NCI-H69 (cell line): ENCODE measurements around the gene LTK.
A peak's percentile ranks its signal among the peaks of the same experiment; 100 is the strongest.
"Not testable (repeated sequence)": the region's sequence is repeated elsewhere in the genome, so short reads cannot be mapped to it uniquely, and the experiment has no call there.

Experiments
- DNase-seq: peaks from one replicate; lab custom pipeline; 2025; lab: John Stamatoyannopoulos, UW

Gene LTK

DNA sequence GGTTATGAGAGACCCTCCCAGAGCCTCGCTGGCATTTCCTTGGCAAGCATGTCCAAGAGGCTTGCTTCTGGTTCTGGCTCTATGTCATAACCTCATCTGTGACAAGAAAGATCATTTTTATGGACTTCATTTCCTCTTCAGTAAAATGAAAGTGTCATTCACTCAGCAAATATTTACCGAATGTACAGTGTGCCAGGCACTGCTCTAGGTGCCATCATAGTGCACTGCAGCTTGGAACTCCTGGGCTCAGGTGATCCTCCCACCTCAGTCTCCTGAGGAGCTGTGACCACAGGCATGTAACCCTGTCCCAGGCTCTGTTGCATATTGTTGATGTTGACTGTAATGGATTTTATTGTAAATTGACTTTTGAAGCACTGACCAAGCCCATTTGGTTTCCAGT is 38.7 kb downstream of the LTK start:
- DNase-seq: no peak

DNA sequence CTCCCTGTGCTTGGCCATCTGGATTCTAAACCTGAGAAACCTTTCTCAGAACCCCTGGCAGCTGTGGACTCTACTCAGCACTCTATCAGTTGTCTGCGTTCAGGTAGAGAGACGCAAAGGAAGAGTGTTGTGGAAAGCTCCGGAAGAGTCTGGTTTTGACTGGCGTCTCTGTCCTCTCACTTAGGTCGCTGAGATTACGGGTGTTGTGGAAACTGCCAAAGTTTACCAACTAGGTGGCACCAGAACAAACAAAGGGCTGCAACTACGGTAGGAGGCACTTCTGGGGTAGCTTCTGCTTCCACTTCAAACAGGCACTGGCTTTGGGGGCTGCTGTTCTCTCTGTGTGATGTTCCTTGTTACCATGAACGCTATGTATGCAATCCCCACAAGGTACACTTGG is 39.2 kb downstream of the LTK start:
- DNase-seq: no peak

DNA sequence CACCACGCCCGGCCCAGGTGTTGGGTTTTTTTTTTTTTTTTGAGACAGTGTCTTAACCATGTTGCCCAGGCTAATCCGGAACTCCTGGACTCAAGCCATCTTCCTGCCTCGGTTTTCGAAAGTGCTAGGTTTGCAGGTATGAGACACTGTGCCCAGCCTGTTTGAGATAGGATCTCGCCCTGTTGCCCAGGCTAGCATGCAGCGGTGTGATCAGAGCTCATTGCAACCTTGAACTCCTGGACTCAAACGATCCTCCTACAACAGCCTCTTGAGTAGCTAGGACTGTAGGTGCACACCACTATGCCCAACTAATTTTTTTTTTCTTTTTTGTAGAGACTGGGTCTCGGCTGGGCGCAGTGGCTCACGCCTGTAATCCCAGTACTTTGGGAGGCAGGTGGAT is 40.2 kb downstream of the LTK start:
- DNase-seq: no peak

DNA sequence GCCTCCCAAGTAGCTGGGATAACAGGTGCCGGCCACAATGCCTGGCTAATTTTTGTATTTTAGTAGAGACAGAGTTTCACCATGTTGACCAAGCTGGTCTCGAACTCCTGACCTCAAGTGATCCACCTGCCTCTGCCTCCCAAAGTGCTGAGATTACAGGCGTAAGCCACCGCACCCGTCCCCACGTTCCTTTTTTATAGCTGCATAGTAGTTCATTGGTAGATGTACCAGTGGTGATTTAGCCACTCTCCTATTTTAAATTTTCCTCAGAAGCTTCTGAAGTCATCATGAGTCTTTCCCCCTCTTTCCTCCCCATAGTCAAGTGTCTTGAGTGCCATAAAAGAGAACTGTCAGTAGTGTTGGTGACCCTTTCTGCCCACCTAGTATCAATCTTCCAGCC is 44.0 kb downstream of the LTK start:
- not testable (repeated sequence) for DNase-seq

DNA sequence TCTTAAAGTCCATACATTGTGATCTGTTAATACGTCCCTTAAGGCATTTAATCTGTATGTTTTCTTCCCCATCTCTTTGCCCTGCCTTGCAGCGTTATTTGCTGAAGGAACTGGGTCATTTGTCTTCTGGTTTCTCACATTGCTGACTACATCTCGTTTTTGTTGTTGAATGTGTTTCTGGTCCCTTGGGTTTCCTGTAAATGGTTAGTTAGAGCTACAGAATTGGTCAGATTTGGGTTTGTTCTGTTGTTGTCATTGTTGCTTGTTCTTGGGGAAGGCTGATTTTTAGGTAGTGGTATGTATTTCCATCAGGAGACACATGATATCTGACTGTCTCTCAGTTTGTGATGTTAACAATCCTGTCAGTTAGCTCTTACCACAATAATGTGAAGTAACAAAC is 46.9 kb downstream of the LTK start:
- DNase-seq: no peak

DNA sequence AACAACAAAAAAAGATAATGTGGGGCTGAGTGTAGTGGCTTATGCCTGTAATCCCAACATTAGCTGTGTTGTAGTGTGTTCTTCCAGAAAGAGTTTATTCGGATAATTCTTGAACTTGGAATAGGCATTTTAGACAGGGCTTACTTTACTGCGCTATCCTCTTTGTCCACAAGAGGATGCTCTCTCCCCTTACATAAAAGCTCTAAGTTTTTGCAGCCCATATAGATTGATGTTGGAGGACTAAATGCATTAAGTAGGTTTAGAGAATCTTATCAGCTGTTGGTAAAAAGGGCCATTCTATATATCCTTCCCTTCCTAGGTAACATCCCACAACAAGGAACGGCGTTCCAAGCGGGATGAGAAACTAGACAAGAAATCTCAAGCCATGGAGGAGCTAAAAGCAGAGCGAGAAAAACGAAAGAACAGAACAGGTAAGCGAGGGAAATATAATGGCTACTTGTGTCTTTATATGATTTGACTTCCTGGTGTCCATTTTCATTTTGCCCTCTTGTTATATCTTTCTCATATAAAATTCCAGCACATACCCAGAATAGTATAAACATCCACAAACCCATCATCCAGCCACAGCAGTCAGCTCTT is 47.7 kb downstream of the LTK start:
- DNase-seq: peak; percentile 67

DNA sequence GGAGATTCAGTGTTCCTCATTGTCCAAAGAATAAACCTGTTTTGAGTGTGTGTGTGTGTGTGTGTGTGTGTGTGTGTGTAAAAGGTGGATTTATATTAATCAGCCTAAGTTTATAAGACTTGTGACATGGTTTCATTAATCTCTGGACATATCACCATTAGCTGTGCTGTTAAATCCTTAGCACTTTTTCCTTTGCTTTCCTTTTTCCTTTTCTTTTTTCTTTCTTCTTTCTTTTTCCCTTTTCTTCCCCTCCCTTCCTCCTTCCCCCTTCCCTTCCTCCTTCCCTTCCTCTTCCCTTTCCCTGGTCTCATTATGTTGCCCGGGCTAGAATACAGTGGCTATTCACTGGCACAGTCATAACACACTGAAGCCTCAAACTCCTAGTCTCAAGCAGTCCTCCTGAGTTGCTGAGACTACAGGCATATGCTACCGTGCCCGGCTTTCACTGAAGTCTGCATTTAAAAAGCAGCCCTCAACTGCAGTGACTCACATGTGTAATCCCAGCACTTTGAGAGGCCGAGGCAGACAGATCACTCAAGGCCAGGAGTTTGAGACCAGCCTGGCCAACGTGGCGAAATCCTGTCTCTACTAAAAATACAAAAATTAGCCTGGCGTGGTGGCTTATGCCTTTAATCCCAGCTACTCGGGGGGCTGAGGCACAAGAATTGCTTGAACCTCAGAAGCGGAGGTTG is 48.6 kb downstream of the LTK start:
- no peak for DNase-seq

DNA sequence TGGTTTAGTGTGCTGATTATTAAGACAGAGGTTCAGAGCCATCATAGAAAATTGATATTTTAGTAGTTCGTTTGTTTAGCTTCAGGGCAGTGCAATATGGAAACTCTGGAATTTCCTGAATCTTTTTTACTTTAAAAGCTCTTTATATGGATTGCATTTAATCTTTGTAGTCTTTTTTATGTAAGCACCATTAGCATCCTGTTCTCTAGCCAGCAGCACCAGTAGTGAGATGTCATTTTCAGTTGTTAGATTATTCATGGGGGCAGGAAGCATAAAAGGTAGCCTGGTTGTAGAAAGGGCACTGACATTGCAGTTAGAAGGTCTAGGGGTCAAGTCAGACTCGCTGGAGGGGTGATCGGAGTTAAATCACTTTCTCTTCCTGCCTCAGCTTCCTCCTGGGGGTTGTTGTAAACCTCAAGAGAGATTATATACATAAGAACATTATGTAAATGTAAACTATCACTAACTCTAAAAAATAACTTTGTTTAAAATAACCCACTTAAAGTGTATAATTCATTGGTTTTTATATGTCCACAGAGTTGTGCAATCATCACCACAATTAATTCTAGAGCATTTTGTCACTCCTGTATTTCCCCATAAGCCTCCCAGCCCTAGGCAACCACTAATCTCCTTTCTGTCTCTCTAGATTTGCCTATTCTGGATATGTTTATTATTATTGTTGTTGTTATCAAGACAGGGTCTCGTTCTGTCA is 51.4 kb downstream of the LTK start:
- no peak for DNase-seq
